HEK293T (cell line): ENCODE data around the gene RHOD.

Experiments used
- CTCF ChIA-PET: fragments of 350-600 bp; formaldehyde crosslinking; extraction: SDS; loops from one replicate; lab custom pipeline; 2021; ENCODE audit warnings: antibody characterized with exemption, inconsistent platforms; lab: Yijun Ruan, JAX
- POLR2A ChIA-PET: fragments of 350-600 bp; formaldehyde crosslinking; extraction: SDS; loops from one replicate; lab custom pipeline; 2020; ENCODE audit warnings: antibody characterized with exemption, inconsistent platforms; lab: Yijun Ruan, JAX
- DNase-seq: peaks from one replicate; pipeline ENCODE4 v3.0.0; 2012; ENCODE audit warnings: mixed read lengths; ENCODE audit errors: extremely low spot score
- ARNT ChIP-seq: fragments of 450-650 bp; IDR thresholded peaks from 2 replicates; pipeline ENCODE4 v1.6.1; 2017; ENCODE audit warnings: mild to moderate bottlenecking
- BHLHE40 ChIP-seq: fragments of 450-650 bp; IDR thresholded peaks from 2 replicates; pipeline ENCODE4 v1.6.1; 2016; ENCODE audit warnings: mild to moderate bottlenecking, moderate library complexity, borderline replicate concordance
- CTBP1 ChIP-seq: fragments of 450-650 bp; IDR thresholded peaks from 2 replicates; pipeline ENCODE4 v1.6.1; 2016; ENCODE audit warnings: borderline replicate concordance
- ELF4 ChIP-seq: fragments of 450-650 bp; IDR thresholded peaks from 2 replicates; pipeline ENCODE4 v1.6.1; 2017; ENCODE audit warnings: antibody characterized with exemption
- FOXA1 ChIP-seq: fragments of 450-650 bp; IDR thresholded peaks from 2 replicates; pipeline ENCODE4 v1.6.1; 2016; ENCODE audit warnings: mild to moderate bottlenecking
- FOXK2 ChIP-seq: fragments of 450-650 bp; IDR thresholded peaks from 2 replicates; pipeline ENCODE4 v1.6.1; 2016; ENCODE audit warnings: mild to moderate bottlenecking
- FOXM1 ChIP-seq: fragments of 450-650 bp; IDR thresholded peaks from 2 replicates; pipeline ENCODE4 v1.6.1; 2017; ENCODE audit warnings: mild to moderate bottlenecking, borderline replicate concordance
- HDGF ChIP-seq: fragments of 450-650 bp; IDR thresholded peaks from 2 replicates; pipeline ENCODE4 v1.6.1; 2017; ENCODE audit warnings: antibody characterized with exemption, borderline replicate concordance
- L3MBTL2 ChIP-seq: fragments of 450-650 bp; conservative IDR thresholded peaks from 2 replicates; pipeline ENCODE4 v1.6.1; 2016; ENCODE audit warnings: mild to moderate bottlenecking
- LEF1 ChIP-seq: fragments of 450-650 bp; IDR thresholded peaks from 2 replicates; pipeline ENCODE4 v1.6.1; 2017; ENCODE audit warnings: mild to moderate bottlenecking, borderline replicate concordance
- NFRKB ChIP-seq: fragments of 450-650 bp; IDR thresholded peaks from 2 replicates; pipeline ENCODE4 v1.6.1; 2016; ENCODE audit warnings: mild to moderate bottlenecking, moderate library complexity
- SP1 ChIP-seq: fragments of 450-650 bp; IDR thresholded peaks from 2 replicates; pipeline ENCODE4 v1.6.1; 2017
- SUZ12 ChIP-seq: fragments of 450-650 bp; IDR thresholded peaks from 2 replicates; pipeline ENCODE4 v1.6.1; 2016; ENCODE audit warnings: mild to moderate bottlenecking
- TARDBP ChIP-seq: fragments of 450-650 bp; IDR thresholded peaks from 2 replicates; pipeline ENCODE4 v1.6.1; 2016
- ZNF384 ChIP-seq: fragments of 450-650 bp; IDR thresholded peaks from 2 replicates; pipeline ENCODE4 v1.6.1; 2016
- TF ChIP-seq, protein P1 (sequence below): fragments of 450-650 bp; IDR thresholded peaks from 2 replicates; pipeline ENCODE4 v1.6.1; 2016

The RHOD gene

DNA sequence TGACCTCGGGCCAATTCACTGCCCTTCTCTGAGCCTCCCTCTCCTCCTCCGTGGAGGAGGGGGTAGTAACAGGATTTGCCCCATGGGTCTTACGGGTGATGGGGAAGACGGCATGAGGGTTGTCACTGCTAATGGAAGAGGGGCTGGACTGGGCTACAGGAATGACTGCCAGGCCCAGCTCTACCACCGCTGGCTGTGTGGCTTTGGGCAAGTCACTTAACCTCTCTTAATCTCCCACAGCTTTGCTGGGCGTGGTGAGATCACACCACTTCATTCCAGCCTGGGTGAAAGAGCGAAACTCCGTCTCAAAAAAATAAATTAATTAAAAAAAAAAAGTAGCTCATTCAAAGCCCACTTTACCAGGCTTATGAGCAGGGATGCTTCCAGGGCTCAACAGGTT is 30.9 kb upstream of the RHOD start:
- POLR2A ChIA-PET = interaction anchor here (0.7 kb wide), 1 partner anchor 435 kb away, joined by 3 read pairs; no protein-coding TSS in a partner anchor
- DNase-seq = no peak
- TF ChIP-seq BHLHE40 (no peak), CTBP1 (no peak), ELF4 (no peak), ZNF384 (no peak), ARNT (no peak), FOXK2 (no peak), SUZ12 (no peak), NFRKB (no peak), L3MBTL2 (no peak), LEF1 (no peak), FOXM1 (no peak), FOXA1 (no peak), TARDBP (no peak), HDGF (no peak)
- TF ChIP-seq, protein P1, sequence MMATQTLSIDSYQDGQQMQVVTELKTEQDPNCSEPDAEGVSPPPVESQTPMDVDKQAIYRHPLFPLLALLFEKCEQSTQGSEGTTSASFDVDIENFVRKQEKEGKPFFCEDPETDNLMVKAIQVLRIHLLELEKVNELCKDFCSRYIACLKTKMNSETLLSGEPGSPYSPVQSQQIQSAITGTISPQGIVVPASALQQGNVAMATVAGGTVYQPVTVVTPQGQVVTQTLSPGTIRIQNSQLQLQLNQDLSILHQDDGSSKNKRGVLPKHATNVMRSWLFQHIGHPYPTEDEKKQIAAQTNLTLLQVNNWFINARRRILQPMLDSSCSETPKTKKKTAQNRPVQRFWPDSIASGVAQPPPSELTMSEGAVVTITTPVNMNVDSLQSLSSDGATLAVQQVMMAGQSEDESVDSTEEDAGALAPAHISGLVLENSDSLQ = no peak
- CTCF ChIA-PET = interaction anchor here (0.7 kb wide), 1 partner anchor 13 kb away, joined by 4 read pairs; no protein-coding TSS in a partner anchor

DNA sequence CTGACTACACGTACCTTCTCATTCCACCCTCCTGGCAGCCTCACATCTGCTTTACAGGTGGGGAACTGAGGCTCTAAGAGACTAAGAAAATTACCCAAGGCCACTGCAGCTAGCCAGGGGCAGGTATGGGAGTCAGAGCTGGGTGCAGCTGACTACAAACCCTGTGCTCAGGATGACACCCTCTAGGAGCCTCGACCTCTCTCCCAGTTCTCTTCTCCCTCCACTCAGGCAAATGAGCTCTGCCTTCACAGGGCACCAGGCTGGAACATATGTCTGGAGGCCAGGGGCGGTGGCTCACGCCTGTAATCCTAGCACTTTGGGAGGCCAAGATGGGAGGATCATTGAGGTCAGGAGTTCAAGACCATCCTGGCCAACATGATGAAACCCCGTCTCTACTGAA is 29.7 kb upstream of the RHOD start:
- TF ChIP-seq ZNF384 = no peak
- no peak for TF ChIP-seq NFRKB
- TF ChIP-seq CTBP1 = no peak
- no peak for TF ChIP-seq TARDBP
- no peak for TF ChIP-seq LEF1
- no peak for TF ChIP-seq BHLHE40
- TF ChIP-seq ELF4 = no peak
- TF ChIP-seq FOXK2 = no peak
- TF ChIP-seq L3MBTL2 = no peak
- TF ChIP-seq SP1 = no peak
- no peak for TF ChIP-seq ARNT
- no peak for TF ChIP-seq HDGF
- TF ChIP-seq, protein P1 = no peak
- no peak for TF ChIP-seq FOXA1
- TF ChIP-seq FOXM1 = no peak
- TF ChIP-seq SUZ12 = no peak
- no peak for DNase-seq
- ChIA-PET POLR2A (no interaction called here), CTCF (no interaction called here)

DNA sequence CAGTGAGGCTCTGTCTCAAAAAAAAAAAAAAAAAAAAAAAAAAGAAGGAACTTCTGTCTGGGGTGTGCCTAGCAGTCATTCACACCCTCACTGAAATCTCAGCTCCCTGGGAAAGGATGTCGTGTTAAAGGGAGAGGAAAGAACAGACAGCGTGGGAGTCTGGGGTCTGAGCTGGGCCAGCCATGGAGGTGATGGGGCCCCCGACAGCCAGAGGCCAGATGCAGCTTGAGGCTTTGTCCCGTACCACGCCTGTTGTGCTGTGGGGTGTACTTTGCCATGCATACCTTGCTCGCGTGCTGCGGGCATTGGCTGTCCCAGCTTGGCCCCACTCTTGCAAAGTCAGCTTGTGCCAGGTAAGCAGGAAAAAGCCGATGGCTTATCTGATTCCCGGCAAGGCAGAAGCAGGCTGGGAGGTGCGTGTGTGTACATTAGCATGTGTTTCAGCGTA is 29.1 kb upstream of the RHOD start:
- TF ChIP-seq, protein P1 = no peak
- TF ChIP-seq HDGF = no peak
- no peak for TF ChIP-seq ZNF384
- TF ChIP-seq ARNT = no peak
- TF ChIP-seq LEF1 = no peak
- no peak for TF ChIP-seq L3MBTL2
- no peak for TF ChIP-seq CTBP1
- no peak for TF ChIP-seq BHLHE40
- ChIA-PET CTCF (interaction anchor here (0.5 to 0.9 kb wide), 2 partner anchors 23 to 451 kb away, joined by 3 to 4 read pairs; no protein-coding TSS in a partner anchor), POLR2A (no interaction called here)
- no peak for DNase-seq

DNA sequence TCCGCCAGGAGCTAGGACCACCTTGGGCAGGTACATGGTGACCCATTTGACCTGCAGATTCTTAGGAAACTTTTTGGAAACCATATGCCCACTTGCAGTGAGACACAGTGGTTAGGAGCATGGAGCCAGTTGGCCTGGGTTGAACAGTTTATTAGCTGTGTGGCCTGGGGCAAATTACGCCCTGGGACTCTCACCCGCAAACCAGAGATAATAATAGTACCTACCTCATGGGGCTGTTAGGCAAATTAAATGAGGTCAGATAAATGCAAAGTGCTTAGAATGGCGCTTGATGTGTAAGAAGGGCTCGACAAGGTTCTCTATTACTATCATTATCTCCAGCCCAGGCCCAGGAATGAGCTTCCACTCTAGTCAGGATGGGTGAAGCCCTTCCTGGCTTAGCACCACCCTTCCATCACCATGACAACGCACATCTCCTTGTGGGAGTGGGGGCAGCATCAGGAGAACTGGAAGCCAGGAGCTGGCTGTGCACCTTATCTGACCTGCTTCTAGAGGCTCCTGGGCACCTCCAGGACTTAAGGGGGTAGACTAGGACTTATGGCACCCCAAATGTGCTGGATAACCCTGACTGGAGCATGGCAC is 28.6 kb upstream of the RHOD start:
- CTCF ChIA-PET = interaction anchor here (0.5 to 0.9 kb wide), 2 partner anchors 23 to 451 kb away, joined by 3 to 4 read pairs; no protein-coding TSS in a partner anchor
- no peak for DNase-seq
- POLR2A ChIA-PET = no interaction called here
- TF ChIP-seq, protein P1 = no peak
- TF ChIP-seq LEF1 = no peak
- no peak for TF ChIP-seq ARNT
- TF ChIP-seq NFRKB = no peak
- no peak for TF ChIP-seq L3MBTL2
- TF ChIP-seq FOXM1 = no peak

DNA sequence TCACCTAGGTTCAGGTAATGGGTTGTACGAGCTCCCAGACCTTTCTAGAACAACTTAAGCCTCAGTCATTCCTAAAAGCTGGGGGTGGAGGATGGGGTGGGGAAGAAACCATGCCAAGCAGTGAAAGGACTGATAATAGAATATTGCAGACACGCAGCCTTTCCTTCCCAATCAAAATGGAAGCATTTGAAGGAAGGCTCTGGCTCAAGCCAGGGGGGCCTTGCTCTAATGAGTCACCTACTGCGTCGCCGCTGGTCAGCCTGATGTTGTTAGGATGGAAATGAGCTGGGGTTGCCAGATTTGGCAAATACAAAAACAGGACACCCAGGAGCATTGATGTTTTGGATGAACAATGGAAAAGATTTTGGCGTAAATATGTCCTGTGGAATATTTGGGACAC is 27.5 kb upstream of the RHOD start:
- DNase-seq = no peak
- ChIA-PET POLR2A (no interaction called here), CTCF (interaction anchor here (0.9 kb wide), 1 partner anchor 14 kb away, joined by 3 read pairs; no protein-coding TSS in a partner anchor)
- TF ChIP-seq LEF1 (no peak), HDGF (no peak), CTBP1 (no peak), ELF4 (no peak), ZNF384 (no peak), FOXA1 (no peak), SUZ12 (no peak), ARNT (no peak), SP1 (no peak), L3MBTL2 (no peak), NFRKB (no peak), BHLHE40 (no peak), FOXM1 (no peak), TARDBP (no peak), FOXK2 (no peak)
- TF ChIP-seq, protein P1 = no peak
